Activated CD4-positive, alpha-beta memory T cell treated with anti-CD3 and anti-CD28 coated beads for 36 hours (primary cell): Measurements from ENCODE around the gene NUP93. TPM values are rescaled to one million over a fixed set of nuclear protein-coding genes. Genes with fewer than 3 reads are reported as not detected.

Experiments
- CTCF ChIA-PET: fragments of 350-600 bp; sonication (Branson Sonifier 250); formaldehyde crosslinking; loops from one replicate; lab custom pipeline; 2021; ENCODE audit warnings: antibody characterized with exemption, inconsistent platforms; lab: Charles Lee
- POLR2A ChIA-PET: fragments of 350-600 bp; sonication (Branson Sonifier 250); formaldehyde crosslinking; loops from one replicate; lab custom pipeline; 2021; ENCODE audit warnings: antibody characterized with exemption; lab: Charles Lee
- DNase-seq: peaks from one replicate; pipeline ENCODE4 v3.0.0-alpha.2; 2020
- H3K27ac Mint-ChIP-seq: one replicate; pipeline ENCODE4 v1.8.0; 2021; ENCODE audit warnings: mixed read lengths
- H3K27me3 Mint-ChIP-seq: one replicate; pipeline ENCODE4 v1.8.0; 2021; ENCODE audit warnings: mixed read lengths
- H3K36me3 Mint-ChIP-seq: one replicate; pipeline ENCODE4 v1.8.0; 2021; ENCODE audit warnings: mixed read lengths
- H3K4me1 Mint-ChIP-seq: one replicate; pipeline ENCODE4 v1.8.0; 2021; ENCODE audit warnings: low read depth, mixed read lengths
- H3K4me3 Mint-ChIP-seq: one replicate; pipeline ENCODE4 v1.8.0; 2021; ENCODE audit warnings: mild to moderate bottlenecking, mixed read lengths
- H3K9me3 Mint-ChIP-seq: one replicate; pipeline ENCODE4 v1.8.0; 2021; ENCODE audit warnings: mixed read lengths
- intact Hi-C: fragments of 100-400 bp; cut with micrococcal nuclease; formaldehyde crosslinking; loops from one replicate; pipeline ENCODE4 v1.15.1; 2023
- total RNA-seq, 2 experiments: library from RNA; stranded (reverse); gene quantifications; one replicate each; pipeline ENCODE4 v1.2.3, GENCODE V29; 2021

Gene NUP93
- total RNA-seq, 2 experiments from 2014 or later = 131 to 133 TPM

- no peak overlapping the region for H3K27ac Mint-ChIP-seq
- intact Hi-C loops = no loop called here
- no peak for DNase-seq
- no peaks in the 10 kb centered on the region for H3K4me1 Mint-ChIP-seq
- H3K36me3 Mint-ChIP-seq = peaks cover 10% of the 10 kb centered on the region
- peaks cover 3% of the 10 kb centered on the region for H3K9me3 Mint-ChIP-seq
- ChIA-PET POLR2A (no interaction called here), CTCF (no interaction called here)
- H3K4me3 Mint-ChIP-seq = no peak overlapping the region
- H3K27me3 Mint-ChIP-seq = no peaks in the 10 kb centered on the region
Observed at GRCh38 chr16:56690420-56691122, 39.4 kb upstream of the NUP93 start.

GRCh38 chr16:56691885-56692284, 38.0 kb upstream of the NUP93 start:
- Mint-ChIP-seq H3K27me3 (no peaks in the 10 kb centered on the region), H3K9me3 (no peaks in the 10 kb centered on the region), H3K4me3 (no peak overlapping the region), H3K27ac (no peak overlapping the region), H3K4me1 (no peaks in the 10 kb centered on the region), H3K36me3 (peaks cover 2% of the 10 kb centered on the region)
- POLR2A ChIA-PET = no interaction called here
- CTCF ChIA-PET = no interaction called here
- DNase-seq = no peak
- intact Hi-C loops = no loop called here

GRCh38 chr16:56695246-56695645, 34.7 kb upstream of the NUP93 start:
- no peak overlapping the region for H3K4me3 Mint-ChIP-seq
- POLR2A ChIA-PET = no interaction called here

GRCh38 chr16:56697456-56698155, 32.3 kb upstream of the NUP93 start:
- no peak for DNase-seq
- Mint-ChIP-seq H3K36me3 (no peaks in the 10 kb centered on the region), H3K4me3 (no peak overlapping the region), H3K27ac (no peak overlapping the region), H3K27me3 (no peaks in the 10 kb centered on the region), H3K4me1 (peaks cover 7% of the 10 kb centered on the region), H3K9me3 (no peaks in the 10 kb centered on the region)
- ChIA-PET POLR2A (no interaction called here), CTCF (interaction anchor here (2.2 kb wide), 1 partner anchor 121 kb away, joined by 8 read pairs; no protein-coding TSS in a partner anchor)
- intact Hi-C loops = no loop called here

More at GRCh38 chr16:56695246-56695645, 34.7 kb upstream of the NUP93 start:
- no peak overlapping the region for H3K27ac Mint-ChIP-seq
- no peaks in the 10 kb centered on the region for H3K9me3 Mint-ChIP-seq
- H3K36me3 Mint-ChIP-seq = no peaks in the 10 kb centered on the region
- intact Hi-C loops = no loop called here
- CTCF ChIA-PET = interaction anchor here (0.7 kb wide), 1 partner anchor 11 kb away, joined by 4 read pairs; no protein-coding TSS in a partner anchor
- H3K27me3 Mint-ChIP-seq = no peaks in the 10 kb centered on the region
- no peaks in the 10 kb centered on the region for H3K4me1 Mint-ChIP-seq
- no peak for DNase-seq

GRCh38 chr16:56700195-56700594, 29.7 kb upstream of the NUP93 start:
- intact Hi-C loops = no loop called here
- Mint-ChIP-seq H3K4me1 (peaks cover 7% of the 10 kb centered on the region), H3K9me3 (no peaks in the 10 kb centered on the region), H3K27ac (no peak overlapping the region), H3K4me3 (no peak overlapping the region), H3K36me3 (no peaks in the 10 kb centered on the region), H3K27me3 (no peaks in the 10 kb centered on the region)
- no peak for DNase-seq
- ChIA-PET POLR2A (interaction anchor here (0.9 kb wide), 1 partner anchor 17 kb away, joined by 3 read pairs; no protein-coding TSS in a partner anchor), CTCF (interaction anchor here (1.3 to 4.0 kb wide), 6 partner anchors 17 to 186 kb away, joined by 3 to 140 read pairs (median 30); partner anchors contain the start of gene MT1X)

- intact Hi-C loops = no loop called here
- no peaks in the 10 kb centered on the region for H3K9me3 Mint-ChIP-seq
- no peak overlapping the region for H3K4me3 Mint-ChIP-seq
- H3K27me3 Mint-ChIP-seq = no peaks in the 10 kb centered on the region
- no peaks in the 10 kb centered on the region for H3K36me3 Mint-ChIP-seq
- ChIA-PET CTCF (interaction anchor here (1.3 to 4.0 kb wide), 9 partner anchors 17 to 186 kb away, joined by 3 to 140 read pairs (median 24); partner anchors contain the start of genes MT1X and MT2A), POLR2A (interaction anchor here (0.9 kb wide), 1 partner anchor 18 kb away, joined by 3 read pairs; no protein-coding TSS in a partner anchor)
- no peak overlapping the region for H3K27ac Mint-ChIP-seq
- no peak for DNase-seq
- H3K4me1 Mint-ChIP-seq = peaks cover 7% of the 10 kb centered on the region
Observed at GRCh38 chr16:56700631-56701030, 29.3 kb upstream of the NUP93 start.

- Mint-ChIP-seq H3K9me3 (no peaks in the 10 kb centered on the region), H3K36me3 (no peaks in the 10 kb centered on the region), H3K4me1 (peaks cover 7% of the 10 kb centered on the region), H3K4me3 (no peak overlapping the region), H3K27ac (no peak overlapping the region), H3K27me3 (no peaks in the 10 kb centered on the region)
- POLR2A ChIA-PET = interaction anchor here (0.7 to 1.4 kb wide), 2 partner anchors 19 to 100 kb away, joined by 3 to 4 read pairs; no protein-coding TSS in a partner anchor
- CTCF ChIA-PET = interaction anchor here (0.6 to 4.0 kb wide), 48 partner anchors 9 to 758 kb away, joined by 3 to 140 read pairs (median 6); partner anchors contain the start of genes BBS2, MT1F, MT1X and MT2A
- DNase-seq = no peak
- intact Hi-C loops = no loop called here
Observed at GRCh38 chr16:56701534-56701933, 28.4 kb upstream of the NUP93 start.

GRCh38 chr16:56702836-56703235, 27.1 kb upstream of the NUP93 start:
- DNase-seq = no peak
- Mint-ChIP-seq H3K4me1 (peaks cover 7% of the 10 kb centered on the region), H3K4me3 (no peak overlapping the region), H3K9me3 (no peaks in the 10 kb centered on the region), H3K27me3 (no peaks in the 10 kb centered on the region), H3K27ac (no peak overlapping the region), H3K36me3 (no peaks in the 10 kb centered on the region)
- CTCF ChIA-PET = interaction anchor here (0.6 to 4.0 kb wide), 30 partner anchors 13 to 761 kb away, joined by 3 to 140 read pairs (median 7); partner anchors contain the start of genes BBS2 and MT1X
- intact Hi-C loops = loop anchor here (1.0 kb wide), 7 partner anchors 21 to 189 kb away; partner anchors contain the start of gene MT1X
- POLR2A ChIA-PET = interaction anchor here (1.4 kb wide), 1 partner anchor 102 kb away, joined by 4 read pairs; no protein-coding TSS in a partner anchor

- Mint-ChIP-seq H3K4me1 (peaks cover 13% of the 10 kb centered on the region), H3K27me3 (no peaks in the 10 kb centered on the region), H3K27ac (no peak overlapping the region), H3K4me3 (no peak overlapping the region), H3K9me3 (no peaks in the 10 kb centered on the region), H3K36me3 (no peaks in the 10 kb centered on the region)
- intact Hi-C loops = no loop called here
- ChIA-PET POLR2A (no interaction called here), CTCF (interaction anchor here (1.6 kb wide), 1 partner anchor 132 kb away, joined by 4 read pairs; no protein-coding TSS in a partner anchor)
- no peak for DNase-seq
Observed at GRCh38 chr16:56708525-56709442, 21.1 kb upstream of the NUP93 start.

GRCh38 chr16:56709443-56710040, 20.4 kb upstream of the NUP93 start:
- peaks cover 13% of the 10 kb centered on the region for H3K4me1 Mint-ChIP-seq
- CTCF ChIA-PET = interaction anchor here (1.6 kb wide), 1 partner anchor 133 kb away, joined by 4 read pairs; no protein-coding TSS in a partner anchor
- no peaks in the 10 kb centered on the region for H3K27me3 Mint-ChIP-seq
- intact Hi-C loops = no loop called here
- H3K9me3 Mint-ChIP-seq = no peaks in the 10 kb centered on the region
- H3K27ac Mint-ChIP-seq = no peak overlapping the region
- no peak for DNase-seq
- no peak overlapping the region for H3K4me3 Mint-ChIP-seq
- H3K36me3 Mint-ChIP-seq = no peaks in the 10 kb centered on the region
- POLR2A ChIA-PET = no interaction called here

- Mint-ChIP-seq H3K4me1 (peaks cover 13% of the 10 kb centered on the region), H3K27ac (no peak overlapping the region), H3K27me3 (no peaks in the 10 kb centered on the region), H3K36me3 (no peaks in the 10 kb centered on the region), H3K4me3 (no peak overlapping the region), H3K9me3 (no peaks in the 10 kb centered on the region)
- ChIA-PET POLR2A (no interaction called here), CTCF (no interaction called here)
- DNase-seq = no peak
- intact Hi-C loops = no loop called here
Observed at GRCh38 chr16:56710181-56710737, 19.7 kb upstream of the NUP93 start.
